ENCODE results near the gene BCLAF1. TPM values are rescaled to one million over a fixed set of nuclear protein-coding genes. Genes with fewer than 3 reads are reported as not detected.
A peak's percentile ranks its signal among the peaks of the same experiment; 100 is the strongest.
"Not testable (repeated sequence)": the region's sequence is repeated elsewhere in the genome, so short reads cannot be mapped to it uniquely, and the experiment has no call there.

BCLAF1 gene
- total RNA-seq, 1 experiment from 2014 or later = 51.3 TPM

- DNase-seq (ENCODE audit: low read depth) = no peak
- in situ Hi-C loops (cut with HindIII; ENCODE audit: low pct_unique_long_range_greater_than_20kb, low sequenced_read_pairs) = no loop called here
These were observed 34.7 kb downstream of the BCLAF1 start for GRCh38 chr6:136254851-136255466.

- in situ Hi-C loops (cut with HindIII; ENCODE audit: low pct_unique_long_range_greater_than_20kb, low sequenced_read_pairs) = no loop called here
- no peak for DNase-seq (ENCODE audit: low read depth)
These were observed 35.9 kb downstream of the BCLAF1 start for GRCh38 chr6:136253734-136254133.

- DNase-seq (ENCODE audit: low read depth) = no peak
- in situ Hi-C loops (cut with HindIII; ENCODE audit: low pct_unique_long_range_greater_than_20kb, low sequenced_read_pairs) = no loop called here
These were observed 37.2 kb downstream of the BCLAF1 start for GRCh38 chr6:136252441-136252840.

GRCh38 chr6:136251394-136251793, 38.3 kb downstream of the BCLAF1 start:
- in situ Hi-C loops (cut with HindIII; ENCODE audit: low pct_unique_long_range_greater_than_20kb, low sequenced_read_pairs) = no loop called here
- DNase-seq (ENCODE audit: low read depth) = no peak

GRCh38 chr6:136250686-136251008, 39.0 kb downstream of the BCLAF1 start:
- in situ Hi-C loops (cut with HindIII; ENCODE audit: low pct_unique_long_range_greater_than_20kb, low sequenced_read_pairs) = no loop called here
- DNase-seq (ENCODE audit: low read depth) = no peak

GRCh38 chr6:136249811-136250685, 39.6 kb downstream of the BCLAF1 start, which contains the start of gene MTFR2:
Gene MTFR2 (minus strand): TSS chr6:136250311. CDS start chr6:136249099, 1,212 bp downstream.
- in situ Hi-C loops (cut with HindIII; ENCODE audit: low pct_unique_long_range_greater_than_20kb, low sequenced_read_pairs) = no loop called here
- DNase-seq (ENCODE audit: low read depth) = peak; percentile 97

GRCh38 chr6:136249336-136249735, 40.3 kb downstream of the BCLAF1 start:
- peak; percentile 46 for DNase-seq (ENCODE audit: low read depth)
- in situ Hi-C loops (cut with HindIII; ENCODE audit: low pct_unique_long_range_greater_than_20kb, low sequenced_read_pairs) = no loop called here

- DNase-seq (ENCODE audit: low read depth) = no peak
- in situ Hi-C loops (cut with HindIII; ENCODE audit: low pct_unique_long_range_greater_than_20kb, low sequenced_read_pairs) = no loop called here
These were observed 45.5 kb downstream of the BCLAF1 start for GRCh38 chr6:136244061-136244616.

GRCh38 chr6:136236466-136237293, 53.0 kb downstream of the BCLAF1 start:
- in situ Hi-C loops (cut with HindIII; ENCODE audit: low pct_unique_long_range_greater_than_20kb, low sequenced_read_pairs) = no loop called here
- DNase-seq (ENCODE audit: low read depth) = no peak

GRCh38 chr6:136235233-136235564, 54.4 kb downstream of the BCLAF1 start:
- DNase-seq (ENCODE audit: low read depth) = peak; percentile 67

GRCh38 chr6:136232701-136233100, 56.9 kb downstream of the BCLAF1 start:
- in situ Hi-C loops (cut with HindIII; ENCODE audit: low pct_unique_long_range_greater_than_20kb, low sequenced_read_pairs) = no loop called here
- DNase-seq (ENCODE audit: low read depth) = no peak

More at GRCh38 chr6:136235233-136235564, 54.4 kb downstream of the BCLAF1 start:
- in situ Hi-C loops (cut with HindIII; ENCODE audit: low pct_unique_long_range_greater_than_20kb, low sequenced_read_pairs) = no loop called here

- DNase-seq (ENCODE audit: low read depth) = peak; percentile 85
- in situ Hi-C loops (cut with HindIII; ENCODE audit: low pct_unique_long_range_greater_than_20kb, low sequenced_read_pairs) = no loop called here
These were observed 59.3 kb downstream of the BCLAF1 start for GRCh38 chr6:136230219-136230853.

GRCh38 chr6:136228814-136229213, 60.8 kb downstream of the BCLAF1 start:
- no peak for DNase-seq (ENCODE audit: low read depth)
- in situ Hi-C loops (cut with HindIII; ENCODE audit: low pct_unique_long_range_greater_than_20kb, low sequenced_read_pairs) = no loop called here

GRCh38 chr6:136226674-136227377, 62.8 kb downstream of the BCLAF1 start:
- DNase-seq (ENCODE audit: low read depth) = peak; percentile 38
- in situ Hi-C loops (cut with HindIII; ENCODE audit: low pct_unique_long_range_greater_than_20kb, low sequenced_read_pairs) = no loop called here

- DNase-seq (ENCODE audit: low read depth) = peak; percentile 56
- in situ Hi-C loops (cut with HindIII; ENCODE audit: low pct_unique_long_range_greater_than_20kb, low sequenced_read_pairs) = no loop called here
These were observed 63.5 kb downstream of the BCLAF1 start for GRCh38 chr6:136226027-136226673.

- no peak for DNase-seq (ENCODE audit: low read depth)
- in situ Hi-C loops (cut with HindIII; ENCODE audit: low pct_unique_long_range_greater_than_20kb, low sequenced_read_pairs) = no loop called here
These were observed 64.2 kb downstream of the BCLAF1 start for GRCh38 chr6:136225496-136225895.

- in situ Hi-C loops (cut with HindIII; ENCODE audit: low pct_unique_long_range_greater_than_20kb, low sequenced_read_pairs); DNase-seq (ENCODE audit: low read depth): not testable (repeated sequence)
These were observed 64.7 kb downstream of the BCLAF1 start for GRCh38 chr6:136224974-136225373.

All from Caki2 (cell line).